HL-60 (cell line): ENCODE measurements around the gene NFILZ.
A peak's percentile ranks its signal among the peaks of the same experiment; 100 is the strongest.

Experiments used
- DNase-seq, 2 experiments: peaks; one replicate each; pipeline ENCODE4 v3.0.0-alpha.2; 2010 to 2020; ENCODE audit warnings: low read depth in 1 of 2, low spot score in 1 of 2
- H3K27ac ChIP-seq: fragments of 250-450 bp; sonication (Bioruptor Pico); replicated peaks from 2 replicates; pipeline ENCODE4 v1.5.1; 2020; ENCODE audit warnings: mild to moderate bottlenecking, moderate library complexity
- H3K27me3 ChIP-seq: fragments of 250-450 bp; sonication (Bioruptor Pico); 2 replicates; pipeline ENCODE4 v1.5.1; 2021; ENCODE audit warnings: mild to moderate bottlenecking, moderate library complexity; ENCODE audit not compliant: insufficient read depth, poor library complexity, severe bottlenecking
- H3K4me3 ChIP-seq: replicated peaks from 2 replicates; pipeline ENCODE4 v1.5.1; 2011; ENCODE audit warnings: mild to moderate bottlenecking, control low read depth, low read length; ENCODE audit not compliant: insufficient read depth
- GABPA ChIP-seq: IDR thresholded peaks from 2 replicates; pipeline ENCODE4 v1.6.1; 2012; ENCODE audit warnings: low read depth
- POLR2AphosphoS5 ChIP-seq: IDR thresholded peaks from 2 replicates; pipeline ENCODE4 v1.6.1; 2012; ENCODE audit warnings: low read depth
- SPI1 ChIP-seq: IDR thresholded peaks from 2 replicates; pipeline ENCODE4 v1.6.1; 2012; ENCODE audit warnings: low read depth, mild to moderate bottlenecking, borderline replicate concordance
- TF ChIP-seq, protein P1 (sequence below): IDR thresholded peaks from one replicate; pipeline ENCODE4 v1.5.1; 2011; ENCODE audit warnings: low read length, control low read depth, inconsistent platforms; ENCODE audit not compliant: insufficient read depth
- TF ChIP-seq, protein P2 (sequence below): IDR thresholded peaks from 2 replicates; pipeline ENCODE4 v1.6.1; 2012; ENCODE audit warnings: low read depth; ENCODE audit not compliant: insufficient replicate concordance

NFILZ gene

DNA sequence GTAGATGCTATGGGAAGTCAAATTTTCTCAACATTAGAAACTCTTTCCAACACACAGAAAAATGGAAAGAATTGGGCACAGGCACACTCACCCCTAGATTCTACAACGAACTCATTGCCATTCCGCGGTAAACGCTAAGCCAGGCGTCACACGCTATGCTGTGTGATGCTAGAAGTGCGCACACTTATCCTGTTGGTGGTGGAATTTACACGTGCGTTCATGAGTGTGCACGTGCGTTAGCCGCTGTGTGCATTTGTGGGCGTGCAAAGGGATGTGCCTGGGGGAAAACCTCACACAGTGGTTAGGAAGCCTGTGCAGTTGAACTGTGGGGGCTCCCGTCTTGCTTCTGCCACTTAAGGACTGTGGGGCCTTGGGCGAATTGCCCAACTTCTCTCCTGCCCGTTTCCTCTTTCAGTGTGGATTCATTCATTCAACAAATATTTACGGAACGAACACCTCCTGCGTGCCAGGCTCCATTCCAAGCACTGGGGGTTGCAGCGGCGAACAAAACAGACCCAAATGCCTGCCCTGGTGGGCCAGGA lies 7.7 kb downstream of the NFILZ start:
- Histone ChIP-seq H3K27ac (peak overlapping the region; percentile 89), H3K27me3 (no peaks in the 10 kb centered on the region), H3K4me3 (peak overlapping the region; percentile 23)
- peak; percentile 93 to 98 for DNase-seq
- peak; percentile 76 for TF ChIP-seq POLR2AphosphoS5
- TF ChIP-seq GABPA: no peak
- TF ChIP-seq, protein P1, sequence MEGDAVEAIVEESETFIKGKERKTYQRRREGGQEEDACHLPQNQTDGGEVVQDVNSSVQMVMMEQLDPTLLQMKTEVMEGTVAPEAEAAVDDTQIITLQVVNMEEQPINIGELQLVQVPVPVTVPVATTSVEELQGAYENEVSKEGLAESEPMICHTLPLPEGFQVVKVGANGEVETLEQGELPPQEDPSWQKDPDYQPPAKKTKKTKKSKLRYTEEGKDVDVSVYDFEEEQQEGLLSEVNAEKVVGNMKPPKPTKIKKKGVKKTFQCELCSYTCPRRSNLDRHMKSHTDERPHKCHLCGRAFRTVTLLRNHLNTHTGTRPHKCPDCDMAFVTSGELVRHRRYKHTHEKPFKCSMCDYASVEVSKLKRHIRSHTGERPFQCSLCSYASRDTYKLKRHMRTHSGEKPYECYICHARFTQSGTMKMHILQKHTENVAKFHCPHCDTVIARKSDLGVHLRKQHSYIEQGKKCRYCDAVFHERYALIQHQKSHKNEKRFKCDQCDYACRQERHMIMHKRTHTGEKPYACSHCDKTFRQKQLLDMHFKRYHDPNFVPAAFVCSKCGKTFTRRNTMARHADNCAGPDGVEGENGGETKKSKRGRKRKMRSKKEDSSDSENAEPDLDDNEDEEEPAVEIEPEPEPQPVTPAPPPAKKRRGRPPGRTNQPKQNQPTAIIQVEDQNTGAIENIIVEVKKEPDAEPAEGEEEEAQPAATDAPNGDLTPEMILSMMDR: no peak
- TF ChIP-seq, protein P2, sequence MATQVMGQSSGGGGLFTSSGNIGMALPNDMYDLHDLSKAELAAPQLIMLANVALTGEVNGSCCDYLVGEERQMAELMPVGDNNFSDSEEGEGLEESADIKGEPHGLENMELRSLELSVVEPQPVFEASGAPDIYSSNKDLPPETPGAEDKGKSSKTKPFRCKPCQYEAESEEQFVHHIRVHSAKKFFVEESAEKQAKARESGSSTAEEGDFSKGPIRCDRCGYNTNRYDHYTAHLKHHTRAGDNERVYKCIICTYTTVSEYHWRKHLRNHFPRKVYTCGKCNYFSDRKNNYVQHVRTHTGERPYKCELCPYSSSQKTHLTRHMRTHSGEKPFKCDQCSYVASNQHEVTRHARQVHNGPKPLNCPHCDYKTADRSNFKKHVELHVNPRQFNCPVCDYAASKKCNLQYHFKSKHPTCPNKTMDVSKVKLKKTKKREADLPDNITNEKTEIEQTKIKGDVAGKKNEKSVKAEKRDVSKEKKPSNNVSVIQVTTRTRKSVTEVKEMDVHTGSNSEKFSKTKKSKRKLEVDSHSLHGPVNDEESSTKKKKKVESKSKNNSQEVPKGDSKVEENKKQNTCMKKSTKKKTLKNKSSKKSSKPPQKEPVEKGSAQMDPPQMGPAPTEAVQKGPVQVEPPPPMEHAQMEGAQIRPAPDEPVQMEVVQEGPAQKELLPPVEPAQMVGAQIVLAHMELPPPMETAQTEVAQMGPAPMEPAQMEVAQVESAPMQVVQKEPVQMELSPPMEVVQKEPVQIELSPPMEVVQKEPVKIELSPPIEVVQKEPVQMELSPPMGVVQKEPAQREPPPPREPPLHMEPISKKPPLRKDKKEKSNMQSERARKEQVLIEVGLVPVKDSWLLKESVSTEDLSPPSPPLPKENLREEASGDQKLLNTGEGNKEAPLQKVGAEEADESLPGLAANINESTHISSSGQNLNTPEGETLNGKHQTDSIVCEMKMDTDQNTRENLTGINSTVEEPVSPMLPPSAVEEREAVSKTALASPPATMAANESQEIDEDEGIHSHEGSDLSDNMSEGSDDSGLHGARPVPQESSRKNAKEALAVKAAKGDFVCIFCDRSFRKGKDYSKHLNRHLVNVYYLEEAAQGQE: peak; percentile 38
- TF ChIP-seq SPI1: peak; percentile 93

DNA sequence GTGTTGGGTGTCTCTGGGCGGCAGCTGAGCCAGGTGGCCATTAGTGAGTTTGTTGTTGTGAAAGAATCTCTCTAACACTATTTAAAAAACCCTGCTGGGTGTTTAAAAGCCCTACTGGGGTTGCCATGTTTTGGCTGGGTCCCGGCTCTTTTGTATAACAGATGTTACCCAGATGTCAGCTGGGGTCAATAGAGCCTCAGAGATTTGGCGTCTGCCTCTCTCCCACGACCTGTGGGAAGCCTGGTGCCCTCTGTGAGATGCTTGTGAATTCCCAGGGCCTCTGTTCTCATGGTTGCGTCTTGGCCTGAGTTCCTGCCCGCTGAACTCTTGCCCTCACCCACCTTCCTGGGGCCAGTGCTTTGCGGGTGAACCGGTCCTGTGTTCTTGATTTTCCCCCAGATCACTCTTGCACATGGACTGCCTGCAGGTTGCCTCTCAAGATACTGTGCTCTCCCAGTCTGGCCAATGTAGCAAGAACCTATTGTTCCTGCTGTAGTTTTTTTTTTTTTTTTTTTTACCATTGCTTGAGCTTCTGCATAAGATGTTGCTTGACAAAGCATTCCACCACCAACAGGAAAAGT lies 9.5 kb downstream of the NFILZ start:
- Histone ChIP-seq H3K27me3 (no peaks in the 10 kb centered on the region), H3K27ac (peak overlapping the region; percentile 89), H3K4me3 (no peak overlapping the region; the same call in 1 of the 2 replicates)
- no peak for DNase-seq
- TF ChIP-seq, protein P1: no peak
- TF ChIP-seq GABPA: no peak
- TF ChIP-seq, protein P2: no peak
- no peak; the same call in 1 of the 2 replicates for TF ChIP-seq POLR2AphosphoS5

DNA sequence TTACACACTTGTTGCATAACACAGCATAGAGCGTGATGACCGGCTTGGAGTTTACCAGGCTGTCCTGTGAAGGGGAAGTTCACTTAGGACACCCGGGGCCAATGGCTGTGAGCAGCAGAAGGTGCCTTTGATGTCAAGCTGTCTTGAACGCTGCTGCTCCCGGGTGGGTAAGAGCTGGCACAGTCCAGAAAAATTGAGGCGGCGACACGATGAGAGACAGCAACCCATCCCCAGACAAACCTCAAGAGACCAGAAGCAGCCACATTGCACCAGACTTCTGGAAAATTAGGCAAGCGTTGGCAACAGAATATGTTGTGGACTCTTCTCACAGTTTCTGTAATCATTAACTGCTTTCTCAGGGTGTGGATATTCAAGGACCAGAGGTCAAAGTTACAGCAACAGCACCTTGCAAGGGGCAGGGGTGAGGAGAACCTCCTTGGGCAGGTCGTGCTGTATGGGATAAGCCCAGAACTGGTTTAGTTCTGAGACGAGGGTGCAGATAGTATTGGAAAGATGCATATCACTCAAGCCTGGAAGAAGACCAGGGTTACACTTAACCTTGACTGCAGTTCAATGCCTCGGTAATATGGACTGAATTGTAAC lies 10.1 kb downstream of the NFILZ start:
- DNase-seq: peak; percentile 98 to 99
- Histone ChIP-seq H3K4me3 (no peak overlapping the region), H3K27ac (peak overlapping the region; percentile 89), H3K27me3 (no peaks in the 10 kb centered on the region)
- TF ChIP-seq, protein P1: no peak
- TF ChIP-seq GABPA: no peak
- TF ChIP-seq POLR2AphosphoS5: peak; percentile 73
- TF ChIP-seq, protein P2: no peak
- TF ChIP-seq SPI1: peak; percentile 6; the same call in 1 of the 2 replicates
